ENCODE results near the gene TEX101. TPM values are rescaled to one million over a fixed set of nuclear protein-coding genes. Genes with fewer than 3 reads are reported as not detected.

The TEX101 gene
- total RNA-seq, 1 donor from 2014 or later = not detected

DNA sequence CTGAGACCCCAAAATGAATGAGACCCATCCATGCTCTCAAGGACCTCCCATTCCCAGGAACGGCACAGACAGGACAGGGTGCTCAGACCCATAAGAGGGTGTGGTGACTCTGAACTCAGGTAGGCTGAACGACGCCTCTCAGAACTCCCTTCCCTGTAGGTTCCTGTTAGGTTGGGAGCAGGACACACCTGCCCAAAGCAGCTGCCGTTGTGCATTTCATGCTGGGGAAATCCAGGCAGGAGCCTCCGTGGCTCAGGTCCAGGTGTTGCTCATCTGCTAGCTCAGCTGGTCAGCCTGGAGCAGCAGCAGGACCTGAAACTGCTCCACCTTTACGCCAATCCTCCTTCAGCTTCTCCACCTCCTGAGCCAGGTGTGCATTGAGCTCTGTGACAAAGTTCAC lies 19.1 kb upstream of the TEX101 start:
- no peaks in the 10 kb centered on the region for H3K4me1 Mint-ChIP-seq (ENCODE audit: unreplicated experiment)
- H3K27me3 Mint-ChIP-seq = peaks cover 6% of the 10 kb centered on the region
- TF ChIP-seq, protein P1, sequence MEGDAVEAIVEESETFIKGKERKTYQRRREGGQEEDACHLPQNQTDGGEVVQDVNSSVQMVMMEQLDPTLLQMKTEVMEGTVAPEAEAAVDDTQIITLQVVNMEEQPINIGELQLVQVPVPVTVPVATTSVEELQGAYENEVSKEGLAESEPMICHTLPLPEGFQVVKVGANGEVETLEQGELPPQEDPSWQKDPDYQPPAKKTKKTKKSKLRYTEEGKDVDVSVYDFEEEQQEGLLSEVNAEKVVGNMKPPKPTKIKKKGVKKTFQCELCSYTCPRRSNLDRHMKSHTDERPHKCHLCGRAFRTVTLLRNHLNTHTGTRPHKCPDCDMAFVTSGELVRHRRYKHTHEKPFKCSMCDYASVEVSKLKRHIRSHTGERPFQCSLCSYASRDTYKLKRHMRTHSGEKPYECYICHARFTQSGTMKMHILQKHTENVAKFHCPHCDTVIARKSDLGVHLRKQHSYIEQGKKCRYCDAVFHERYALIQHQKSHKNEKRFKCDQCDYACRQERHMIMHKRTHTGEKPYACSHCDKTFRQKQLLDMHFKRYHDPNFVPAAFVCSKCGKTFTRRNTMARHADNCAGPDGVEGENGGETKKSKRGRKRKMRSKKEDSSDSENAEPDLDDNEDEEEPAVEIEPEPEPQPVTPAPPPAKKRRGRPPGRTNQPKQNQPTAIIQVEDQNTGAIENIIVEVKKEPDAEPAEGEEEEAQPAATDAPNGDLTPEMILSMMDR (conservative IDR thresholded peaks at IDR 0.05) = no peak
- no peak overlapping the region for H3K27ac Mint-ChIP-seq
- no peaks in the 10 kb centered on the region for H3K9me3 Mint-ChIP-seq
- H3K4me3 Mint-ChIP-seq = no peak overlapping the region
- DNase-seq (ENCODE audit: extremely low spot score, unreplicated experiment) = no peak
- H3K36me3 Mint-ChIP-seq = no peaks in the 10 kb centered on the region

DNA sequence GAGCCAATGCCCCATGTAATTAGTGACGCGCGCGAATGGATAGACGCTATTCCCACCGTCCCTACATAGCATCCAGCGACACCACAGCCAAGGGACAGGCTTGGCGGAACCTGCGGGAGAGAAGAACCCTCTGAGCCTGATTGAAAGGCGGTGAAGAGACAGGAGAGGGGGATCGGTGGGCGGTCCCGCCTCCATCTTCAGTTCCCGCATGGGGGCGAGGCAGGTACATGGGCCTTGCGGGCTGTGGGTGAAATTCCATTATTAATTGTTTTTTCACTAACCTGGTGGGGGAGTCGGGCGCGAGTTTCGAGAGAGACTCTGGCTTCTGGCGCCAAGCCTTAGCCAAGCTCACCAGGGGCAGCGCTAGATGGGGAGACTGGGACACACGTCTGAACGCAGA lies 8.4 kb upstream of the TEX101 start:
- DNase-seq (ENCODE audit: extremely low spot score, unreplicated experiment) = no peak
- H3K27ac Mint-ChIP-seq = no peak overlapping the region
- peaks cover 3% of the 10 kb centered on the region for H3K27me3 Mint-ChIP-seq
- H3K4me3 Mint-ChIP-seq = no peak overlapping the region
- no peaks in the 10 kb centered on the region for H3K9me3 Mint-ChIP-seq
- no peaks in the 10 kb centered on the region for H3K4me1 Mint-ChIP-seq (ENCODE audit: unreplicated experiment)
- no peaks in the 10 kb centered on the region for H3K36me3 Mint-ChIP-seq
- TF ChIP-seq, protein P1 (conservative IDR thresholded peaks at IDR 0.05) = no peak

DNA sequence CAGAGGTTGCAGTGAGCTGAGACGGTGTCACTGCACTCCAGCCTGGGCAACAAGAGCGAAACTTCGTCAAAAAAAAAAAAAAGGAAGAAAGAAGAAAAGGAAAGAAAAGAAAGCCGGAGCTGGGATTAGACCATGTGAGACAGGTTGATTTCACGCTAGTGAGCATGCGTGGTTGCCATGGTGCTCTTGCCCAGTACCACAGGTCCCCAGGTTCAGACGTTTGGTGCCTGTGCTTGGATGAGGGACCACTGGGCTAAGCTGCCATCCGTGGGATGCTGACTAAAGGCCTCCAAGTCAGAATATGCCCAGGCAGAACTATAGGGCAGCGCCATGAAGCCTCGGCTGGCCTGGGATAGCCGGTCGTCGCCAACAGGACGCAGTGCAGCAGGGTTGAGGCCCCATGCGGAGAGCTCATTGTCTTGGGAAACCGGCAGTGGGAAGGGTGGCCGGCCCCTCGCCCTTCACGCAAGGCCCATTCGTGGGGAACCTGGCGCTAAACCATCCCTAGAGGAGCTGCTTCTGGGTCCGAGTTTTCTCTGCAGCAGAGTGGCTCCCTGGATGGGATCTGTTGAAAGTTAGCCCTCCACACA lies 7.2 kb upstream of the TEX101 start:
- peaks cover 3% of the 10 kb centered on the region for H3K27me3 Mint-ChIP-seq
- H3K4me3 Mint-ChIP-seq = no peak overlapping the region

DNA sequence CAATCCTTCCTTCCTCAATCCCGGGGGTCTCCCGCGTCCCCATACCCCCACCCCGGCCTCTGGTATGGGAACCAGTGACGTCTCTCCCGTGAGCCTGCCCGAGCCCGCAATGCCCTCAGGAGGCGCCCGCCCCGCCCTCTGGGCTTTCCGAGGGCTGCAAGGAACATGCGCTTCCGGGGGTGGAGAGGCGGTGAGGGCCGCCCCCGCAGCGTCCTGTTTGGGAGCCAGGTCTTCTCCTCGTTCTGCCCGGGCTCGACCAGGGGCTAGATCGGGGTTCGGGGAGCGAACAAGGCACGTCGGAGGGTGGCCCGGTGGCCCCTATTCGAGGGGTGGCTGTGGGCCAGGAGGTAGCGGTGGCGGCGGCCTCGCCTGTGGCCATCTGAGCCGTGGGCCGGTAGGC lies 6.6 kb upstream of the TEX101 start:
- no peak for DNase-seq (ENCODE audit: extremely low spot score, unreplicated experiment)
- Mint-ChIP-seq H3K27ac (no peak overlapping the region), H3K9me3 (no peaks in the 10 kb centered on the region), H3K4me3 (no peak overlapping the region), H3K27me3 (peaks cover 3% of the 10 kb centered on the region), H3K36me3 (no peaks in the 10 kb centered on the region), H3K4me1 (ENCODE audit: unreplicated experiment) (no peaks in the 10 kb centered on the region)
- TF ChIP-seq, protein P1 (conservative IDR thresholded peaks at IDR 0.05) = no peak

More for the DNA sequence above, 7.2 kb upstream of the TEX101 start:
- no peaks in the 10 kb centered on the region for H3K4me1 Mint-ChIP-seq (ENCODE audit: unreplicated experiment)
- TF ChIP-seq, protein P1 (conservative IDR thresholded peaks at IDR 0.05) = no peak
- H3K9me3 Mint-ChIP-seq = no peaks in the 10 kb centered on the region
- H3K27ac Mint-ChIP-seq = no peak overlapping the region
- DNase-seq (ENCODE audit: extremely low spot score, unreplicated experiment) = no peak
- H3K36me3 Mint-ChIP-seq = no peaks in the 10 kb centered on the region

DNA sequence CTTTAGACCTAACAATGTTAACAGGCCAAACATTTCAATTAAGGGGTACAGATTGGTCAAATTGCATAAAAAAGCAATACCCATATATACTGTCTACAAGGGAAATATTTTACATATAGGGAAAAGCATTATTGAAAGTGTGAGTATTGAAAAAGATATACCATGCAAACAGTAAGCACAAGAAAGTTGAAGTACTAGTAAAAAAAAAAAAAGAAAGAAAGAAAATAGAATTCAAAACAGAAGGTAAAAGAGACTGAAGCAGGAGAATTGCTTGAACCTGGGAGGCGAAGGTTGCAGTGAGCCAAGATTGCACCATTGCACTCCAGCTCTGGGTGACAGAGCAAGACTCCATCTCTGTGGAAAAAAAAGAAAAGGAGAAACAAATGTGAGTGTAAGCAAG lies 5.3 kb upstream of the TEX101 start:
- no peaks in the 10 kb centered on the region for H3K4me1 Mint-ChIP-seq (ENCODE audit: unreplicated experiment)
- H3K9me3 Mint-ChIP-seq = no peaks in the 10 kb centered on the region
- TF ChIP-seq, protein P1 (conservative IDR thresholded peaks at IDR 0.05) = no peak
- H3K27ac Mint-ChIP-seq = no peak overlapping the region
- no peak overlapping the region for H3K4me3 Mint-ChIP-seq
- H3K36me3 Mint-ChIP-seq = no peaks in the 10 kb centered on the region
- H3K27me3 Mint-ChIP-seq = peaks cover 3% of the 10 kb centered on the region
- DNase-seq (ENCODE audit: extremely low spot score, unreplicated experiment) = no peak

DNA sequence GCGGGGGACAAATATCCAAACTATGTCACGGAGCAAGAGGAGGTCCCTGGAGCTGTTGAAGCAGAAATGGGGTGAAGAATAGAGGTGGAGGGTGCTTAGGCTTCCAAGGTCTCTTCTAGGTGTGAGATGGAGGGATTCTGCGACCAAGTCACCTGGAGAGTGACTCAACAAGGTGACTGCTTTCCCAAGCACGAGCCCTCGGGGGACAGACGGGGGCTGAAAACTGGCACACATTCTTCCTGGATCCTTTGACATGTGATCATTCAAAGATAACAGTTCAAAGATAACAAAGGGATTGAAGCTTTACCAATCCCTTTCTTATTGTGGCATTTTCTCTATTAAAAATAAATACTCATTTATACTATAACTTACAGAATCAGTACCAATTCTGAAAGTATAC lies 2.2 kb upstream of the TEX101 start:
- Mint-ChIP-seq H3K4me1 (ENCODE audit: unreplicated experiment) (no peaks in the 10 kb centered on the region), H3K27me3 (peaks cover 3% of the 10 kb centered on the region), H3K4me3 (no peak overlapping the region), H3K9me3 (no peaks in the 10 kb centered on the region), H3K36me3 (no peaks in the 10 kb centered on the region), H3K27ac (no peak overlapping the region)
- DNase-seq (ENCODE audit: extremely low spot score, unreplicated experiment) = no peak
- TF ChIP-seq, protein P1 (conservative IDR thresholded peaks at IDR 0.05) = no peak
